ENCODE measurements around the gene SH3GL3.

DNA sequence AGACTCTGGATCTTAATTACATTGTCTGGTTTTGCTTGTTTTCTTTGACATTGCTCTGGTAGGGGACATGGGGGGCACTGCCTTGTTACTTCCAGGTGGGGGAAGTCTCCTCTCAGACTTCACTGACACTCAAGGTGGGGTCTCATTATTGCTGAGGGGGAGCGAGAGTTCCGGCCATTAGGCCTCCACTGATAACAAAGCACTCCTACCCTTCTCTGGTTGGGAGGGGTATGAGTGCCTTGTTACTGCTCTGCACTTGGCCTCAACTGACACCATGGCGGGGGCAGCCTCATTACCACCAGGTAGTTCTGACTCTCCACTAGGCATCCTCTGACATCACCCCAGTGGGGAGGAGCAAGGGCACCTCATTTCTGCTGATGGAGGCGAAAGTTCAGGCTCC is 25.7 kb downstream of the SH3GL3 start:
- TF ChIP-seq, protein P1, sequence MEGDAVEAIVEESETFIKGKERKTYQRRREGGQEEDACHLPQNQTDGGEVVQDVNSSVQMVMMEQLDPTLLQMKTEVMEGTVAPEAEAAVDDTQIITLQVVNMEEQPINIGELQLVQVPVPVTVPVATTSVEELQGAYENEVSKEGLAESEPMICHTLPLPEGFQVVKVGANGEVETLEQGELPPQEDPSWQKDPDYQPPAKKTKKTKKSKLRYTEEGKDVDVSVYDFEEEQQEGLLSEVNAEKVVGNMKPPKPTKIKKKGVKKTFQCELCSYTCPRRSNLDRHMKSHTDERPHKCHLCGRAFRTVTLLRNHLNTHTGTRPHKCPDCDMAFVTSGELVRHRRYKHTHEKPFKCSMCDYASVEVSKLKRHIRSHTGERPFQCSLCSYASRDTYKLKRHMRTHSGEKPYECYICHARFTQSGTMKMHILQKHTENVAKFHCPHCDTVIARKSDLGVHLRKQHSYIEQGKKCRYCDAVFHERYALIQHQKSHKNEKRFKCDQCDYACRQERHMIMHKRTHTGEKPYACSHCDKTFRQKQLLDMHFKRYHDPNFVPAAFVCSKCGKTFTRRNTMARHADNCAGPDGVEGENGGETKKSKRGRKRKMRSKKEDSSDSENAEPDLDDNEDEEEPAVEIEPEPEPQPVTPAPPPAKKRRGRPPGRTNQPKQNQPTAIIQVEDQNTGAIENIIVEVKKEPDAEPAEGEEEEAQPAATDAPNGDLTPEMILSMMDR (IDR thresholded peaks at IDR 0.05): no peak
- TF ChIP-seq ZFX (IDR thresholded peaks at IDR 0.05; ENCODE audit: borderline replicate concordance): no peak

All from 22Rv1 (cell line).